Uterus (tissue), 2 donors: ENCODE results near the gene TUBB2A.

Experiments
- CTCF ChIP-seq, 4 experiments: fragments of 200-600 bp in 2 of 4; fragments of 450-650 bp in 2 of 4; sonication (generic) in 2 of 4; IDR thresholded peaks; one replicate each; pipeline ENCODE4 v1.5.1; 2016 to 2019; ENCODE audit warnings: antibody characterized with exemption in 4 of 4, mild to moderate bottlenecking in 2 of 4, moderate library complexity in 1 of 4
- POLR2A ChIP-seq, 2 donors: fragments of 450-650 bp; IDR thresholded peaks; one replicate each; pipeline ENCODE4 v1.6.1; 2016; ENCODE audit warnings: antibody characterized with exemption in 2 of 2, mild to moderate bottlenecking in 1 of 2, moderate library complexity in 1 of 2

- no peak for TF ChIP-seq CTCF (IDR thresholded peaks at IDR 0.05)
- no peak for TF ChIP-seq POLR2A (IDR thresholded peaks at IDR 0.05)
These were observed 14.8 kb downstream of the TUBB2A start for GRCh38 chr6:3142536-3142935.
